Fibroblast of lung (primary cell): ENCODE measurements around the gene NOP56.

Source experiments
- CTCF ChIP-seq, 2 donors: IDR thresholded peaks in 1 of 2; conservative IDR thresholded peaks in 1 of 2; 1 replicate in 1 of 2; 2 replicates in 1 of 2; pipeline ENCODE4 v1.5.1; 2011 to 2012; ENCODE audit warnings: low read length in 2 of 2, control low read depth in 1 of 2, inconsistent platforms in 1 of 2, low read depth in 1 of 2, mild to moderate bottlenecking in 1 of 2
- EZH2 ChIP-seq: IDR thresholded peaks from 2 replicates; pipeline ENCODE4 v1.5.1; 2012; ENCODE audit warnings: low read length, control low read depth, mild to moderate bottlenecking; ENCODE audit errors: missing control alignments

GRCh38 chr20:2701671-2702081 is 49.2 kb downstream of the NOP56 start:
- TF ChIP-seq CTCF (conservative IDR thresholded peaks at IDR 0.05 in 1 of 2, IDR thresholded peaks at IDR 0.05 in 1 of 2; ENCODE audit: low read depth in 1 of 2, low read length in 2 of 2) = no peak
- TF ChIP-seq EZH2 = no peak
